MM.1S (cell line): ENCODE data around the gene ADAMTS17.

ENCODE experiments used
- DNase-seq: peaks from one replicate; pipeline ENCODE4 v3.0.0-alpha.2; 2015
- H2AFZ ChIP-seq: fragments of 300-600 bp; sonication (generic); 2 replicates; pipeline ENCODE4 v1.6.0; 2016; ENCODE audit warnings: antibody characterized with exemption, low read length
- H3F3A ChIP-seq: fragments of 300-600 bp; sonication (generic); 2 replicates; pipeline ENCODE4 v1.6.1; 2016; ENCODE audit warnings: mild to moderate bottlenecking, antibody characterized with exemption, low read length, moderate library complexity, mixed read lengths; ENCODE audit not compliant: insufficient read depth
- H3K27ac ChIP-seq: fragments of 300-600 bp; sonication (generic); 2 replicates; pipeline ENCODE4 v1.5.1; 2016; ENCODE audit warnings: mild to moderate bottlenecking, low read length
- H3K27me3 ChIP-seq: fragments of 300-600 bp; sonication (generic); replicated peaks from 2 replicates; pipeline ENCODE4 v1.6.0; 2016; ENCODE audit warnings: low read length; ENCODE audit not compliant: insufficient read depth
- H3K36me3 ChIP-seq: fragments of 300-600 bp; sonication (generic); replicated peaks from 2 replicates; pipeline ENCODE4 v1.6.1; 2016; ENCODE audit warnings: mild to moderate bottlenecking, low read length, mixed read lengths; ENCODE audit not compliant: insufficient read depth
- H3K4me1 ChIP-seq: fragments of 300-600 bp; sonication (generic); 2 replicates; pipeline ENCODE4 v1.6.1; 2016; ENCODE audit warnings: low read length, mixed read lengths
- H3K4me2 ChIP-seq: fragments of 300-600 bp; sonication (generic); 2 replicates; pipeline ENCODE4 v1.6.0; 2016; ENCODE audit warnings: low read depth, low read length
- H3K4me3 ChIP-seq: fragments of 300-600 bp; sonication (generic); 2 replicates; pipeline ENCODE4 v1.5.1; 2016; ENCODE audit warnings: low read length, mixed read lengths
- H3K79me2 ChIP-seq: fragments of 300-600 bp; sonication (generic); 2 replicates; pipeline ENCODE4 v1.6.1; 2016; ENCODE audit warnings: mixed run types, low read length, mixed read lengths
- H3K9ac ChIP-seq: fragments of 300-600 bp; sonication (generic); 2 replicates; pipeline ENCODE4 v1.6.1; 2016; ENCODE audit warnings: low read length, mixed read lengths
- H3K9me2 ChIP-seq: fragments of 300-600 bp; sonication (generic); replicated peaks from 2 replicates; pipeline ENCODE4 v1.6.1; 2016; ENCODE audit warnings: mild to moderate bottlenecking, low read length, mixed read lengths; ENCODE audit not compliant: insufficient read depth
- H3K9me3 ChIP-seq: fragments of 300-600 bp; sonication (generic); replicated peaks from 2 replicates; pipeline ENCODE4 v1.6.1; 2016; ENCODE audit warnings: mild to moderate bottlenecking, low read length, mixed read lengths; ENCODE audit not compliant: insufficient read depth
- H4K20me1 ChIP-seq: fragments of 300-600 bp; sonication (generic); 2 replicates; pipeline ENCODE4 v1.6.1; 2016; ENCODE audit warnings: mild to moderate bottlenecking, low read length, moderate library complexity, mixed read lengths; ENCODE audit not compliant: insufficient read depth
- CTCF ChIP-seq: fragments of 300-600 bp; sonication (generic); IDR thresholded peaks from 2 replicates; pipeline ENCODE4 v1.5.1; 2016; ENCODE audit warnings: antibody characterized with exemption, low read length, mixed read lengths
- EZH2 ChIP-seq: fragments of 300-600 bp; sonication (generic); optimal IDR thresholded peaks from 2 replicates; pipeline ENCODE3; 2017; ENCODE audit warnings: low read depth, mild to moderate bottlenecking, antibody characterized with exemption, low read length, mixed read lengths
- EZH2phosphoT487 ChIP-seq: fragments of 300-600 bp; sonication (generic); IDR thresholded peaks from 2 replicates; pipeline ENCODE4 v1.6.1; 2018; ENCODE audit warnings: antibody characterized with exemption, low read length

ADAMTS17 gene

GRCh38 chr15:100332721-100333120 is 9.1 kb downstream of the ADAMTS17 start:
- no peak overlapping the region for H3K27ac ChIP-seq
- H2AFZ ChIP-seq, result no peak overlapping the region
- TF ChIP-seq EZH2phosphoT487 (no peak), EZH2 (no peak), CTCF (no peak)
- no peaks in the 10 kb centered on the region for H3F3A ChIP-seq
- H3K4me1 ChIP-seq, result no peaks in the 10 kb centered on the region
- no peaks in the 10 kb centered on the region for H4K20me1 ChIP-seq
- no peaks in the 10 kb centered on the region for H3K27me3 ChIP-seq
- H3K79me2 ChIP-seq, result no peaks in the 10 kb centered on the region
- no peak overlapping the region for H3K9ac ChIP-seq
- no peaks in the 10 kb centered on the region for H3K9me2 ChIP-seq
- H3K4me3 ChIP-seq, result no peak overlapping the region
- H3K36me3 ChIP-seq, result no peaks in the 10 kb centered on the region
- no peak for DNase-seq
- no peaks in the 10 kb centered on the region for H3K9me3 ChIP-seq
- no peak overlapping the region for H3K4me2 ChIP-seq

DNA sequence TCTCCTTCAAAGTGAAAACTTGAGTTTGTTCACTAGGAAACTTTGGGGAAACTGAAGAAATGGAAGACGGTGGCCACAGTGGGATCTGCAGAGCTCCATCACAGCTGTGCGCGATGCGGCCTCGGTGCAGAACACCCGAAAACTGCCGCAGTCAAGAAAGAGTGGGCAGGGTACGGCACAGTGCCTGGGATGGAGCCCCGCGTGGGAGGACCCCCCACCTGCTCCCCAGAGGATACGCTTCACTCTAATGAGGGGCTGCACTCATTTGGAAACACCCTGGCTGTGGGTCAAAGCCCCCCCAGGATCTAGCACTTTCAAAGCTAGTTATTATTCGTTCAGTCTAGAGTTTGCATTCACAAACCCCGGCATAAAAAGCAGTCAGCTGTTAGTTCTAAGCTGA is 9.5 kb downstream of the ADAMTS17 start:
- Histone ChIP-seq H3K9me2 (no peaks in the 10 kb centered on the region), H3K4me3 (no peak overlapping the region), H3K9ac (no peak overlapping the region), H3F3A (no peaks in the 10 kb centered on the region), H4K20me1 (no peaks in the 10 kb centered on the region), H3K79me2 (no peaks in the 10 kb centered on the region), H3K4me2 (no peak overlapping the region), H3K27ac (no peak overlapping the region), H3K4me1 (no peaks in the 10 kb centered on the region), H3K27me3 (no peaks in the 10 kb centered on the region), H2AFZ (no peak overlapping the region), H3K36me3 (no peaks in the 10 kb centered on the region), H3K9me3 (no peaks in the 10 kb centered on the region)
- TF ChIP-seq EZH2phosphoT487 (no peak), CTCF (no peak), EZH2 (no peak)
- no peak for DNase-seq

DNA sequence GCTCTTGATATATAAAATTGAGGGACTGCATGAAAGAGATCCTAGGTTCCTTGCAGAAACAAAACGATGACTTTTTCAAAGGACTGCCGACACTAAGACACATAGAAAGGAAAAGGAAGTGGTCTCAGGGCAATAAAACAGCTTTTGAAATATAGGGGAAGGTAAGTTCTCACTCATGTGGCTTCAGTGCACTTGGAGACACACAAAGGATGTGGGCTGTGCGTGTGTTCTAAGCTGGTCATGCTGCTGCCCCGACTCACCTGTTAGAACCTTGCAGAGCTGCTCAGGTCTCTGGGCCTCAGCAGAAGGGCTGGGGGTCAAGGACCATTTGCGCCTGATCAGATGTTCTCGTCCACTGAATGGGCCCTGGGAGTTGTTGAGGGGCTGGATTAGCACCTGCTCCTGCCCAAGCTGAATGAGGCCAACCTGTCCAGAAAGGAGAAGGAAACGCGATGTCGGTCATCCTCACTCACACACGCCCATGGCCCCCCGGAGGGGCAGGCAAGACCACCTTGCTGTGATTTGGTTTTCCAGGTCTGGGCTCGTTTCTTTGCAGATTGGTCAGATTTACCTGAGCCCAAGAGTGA is 11.1 kb downstream of the ADAMTS17 start:
- no peak for TF ChIP-seq EZH2phosphoT487
- no peak for TF ChIP-seq EZH2
- TF ChIP-seq CTCF, result no peak
- no peaks in the 10 kb centered on the region for H3K9me2 ChIP-seq
- no peaks in the 10 kb centered on the region for H4K20me1 ChIP-seq
- H3K9ac ChIP-seq, result no peak overlapping the region
- H3K4me2 ChIP-seq, result no peak overlapping the region
- no peak overlapping the region for H2AFZ ChIP-seq
- H3K4me1 ChIP-seq, result no peaks in the 10 kb centered on the region
- H3F3A ChIP-seq, result no peaks in the 10 kb centered on the region
- H3K27ac ChIP-seq, result no peak overlapping the region
- no peaks in the 10 kb centered on the region for H3K36me3 ChIP-seq
- no peaks in the 10 kb centered on the region for H3K9me3 ChIP-seq
- DNase-seq, result no peak
- H3K79me2 ChIP-seq, result no peaks in the 10 kb centered on the region
- H3K4me3 ChIP-seq, result no peak overlapping the region
- H3K27me3 ChIP-seq, result no peaks in the 10 kb centered on the region
